GM19455 (cell line): Measurements from ENCODE around the gene RNF150.
"Not testable (repeated sequence)": the region's sequence is repeated elsewhere in the genome, so short reads cannot be mapped to it uniquely, and the experiment has no call there.

Experiments used
- ATAC-seq: cut with Tn5 transposase; IDR thresholded peaks from one replicate; pipeline ENCODE4 v1.9.1; 2021; ENCODE audit not compliant: unreplicated experiment

RNF150 gene

DNA sequence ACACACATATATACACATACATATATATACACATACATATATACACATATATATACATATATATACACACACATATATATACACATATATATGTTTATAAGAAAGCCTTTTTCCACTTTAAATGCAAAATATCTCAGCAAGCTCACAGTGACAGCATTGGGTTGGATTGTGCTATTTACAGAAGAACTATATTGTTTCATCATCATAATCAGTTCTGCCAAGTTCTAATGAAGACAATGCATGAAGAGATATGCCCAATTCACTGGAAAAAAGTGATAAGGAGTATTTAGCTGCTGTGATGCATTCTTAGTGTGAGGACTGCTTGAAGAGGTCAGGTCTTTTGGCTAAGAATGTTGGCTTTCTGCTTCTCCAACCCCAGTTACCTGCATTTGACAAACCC lies 54.4 kb downstream of the RNF150 start:
- ATAC-seq: no peak

- ATAC-seq: no peak
Measured at GRCh38 chr4:141077611-141078225, 55.6 kb downstream of the RNF150 start.

- ATAC-seq: no peak
Measured at GRCh38 chr4:141075553-141075952, 57.7 kb downstream of the RNF150 start.

GRCh38 chr4:141074098-141074878 lies 59.0 kb downstream of the RNF150 start:
- ATAC-seq: no peak

DNA sequence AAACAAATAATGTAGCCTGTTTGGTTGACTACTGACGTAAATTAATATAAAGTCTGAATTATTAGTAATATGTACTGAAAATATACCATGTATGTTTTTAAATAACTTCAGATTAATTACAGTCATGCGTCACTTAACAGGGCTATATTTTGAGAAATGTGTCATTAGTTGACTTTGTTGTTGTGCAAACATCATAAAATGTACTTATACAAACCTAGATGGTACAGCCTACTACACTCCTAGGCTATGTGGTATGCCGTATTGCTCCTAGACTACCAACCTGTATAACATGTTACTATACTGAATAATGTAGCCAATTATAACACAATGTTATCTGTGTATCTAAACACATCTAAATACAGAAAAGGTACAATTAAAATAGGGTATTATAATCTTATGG lies 66.6 kb downstream of the RNF150 start:
- ATAC-seq: no peak

GRCh38 chr4:141065872-141066271 lies 67.4 kb downstream of the RNF150 start:
- no peak for ATAC-seq

DNA sequence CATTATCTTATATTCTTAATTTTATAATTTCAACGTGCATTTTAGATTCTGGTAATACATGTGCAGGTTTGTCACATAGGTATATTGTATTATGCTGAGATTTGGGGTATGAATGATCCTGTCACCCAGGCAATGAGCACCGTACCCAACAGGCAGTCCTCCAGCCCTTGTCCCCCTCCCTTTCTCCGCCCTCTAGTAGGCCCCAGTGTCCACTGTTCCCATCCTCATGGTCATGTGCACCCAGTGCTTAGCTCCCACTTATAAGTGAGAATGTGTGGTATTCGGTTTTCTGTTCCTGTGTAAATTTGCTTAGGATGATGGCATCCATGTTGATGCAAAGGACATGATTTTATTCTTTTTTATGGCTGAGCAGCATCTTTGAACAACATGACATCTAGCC lies 70.6 kb downstream of the RNF150 start:
- ATAC-seq: no peak

GRCh38 chr4:141058591-141059512 lies 74.4 kb downstream of the RNF150 start:
- no peak for ATAC-seq

DNA sequence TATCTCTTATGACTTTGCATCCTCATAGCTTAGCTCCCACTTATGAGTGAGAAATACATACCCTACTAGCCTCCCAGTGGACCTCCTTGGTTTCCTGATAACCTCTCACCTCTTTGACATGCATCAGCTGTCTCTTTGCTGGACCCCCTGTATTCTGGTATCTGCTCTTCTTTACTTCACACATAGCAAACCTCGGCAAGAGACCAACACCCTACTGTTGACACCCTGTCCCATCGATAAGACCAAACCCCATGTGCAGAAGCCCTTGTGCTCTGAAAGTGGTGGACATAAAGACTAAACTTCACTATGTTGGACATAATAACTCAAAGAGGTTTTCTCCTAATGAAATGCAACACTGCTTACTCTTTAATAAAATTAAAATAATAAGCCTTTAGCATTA lies 75.7 kb downstream of the RNF150 start:
- no peak for ATAC-seq

GRCh38 chr4:141056473-141056872 lies 76.8 kb downstream of the RNF150 start:
- no peak for ATAC-seq

- ATAC-seq: no peak
Measured at GRCh38 chr4:141054446-141054845, 78.8 kb downstream of the RNF150 start.

DNA sequence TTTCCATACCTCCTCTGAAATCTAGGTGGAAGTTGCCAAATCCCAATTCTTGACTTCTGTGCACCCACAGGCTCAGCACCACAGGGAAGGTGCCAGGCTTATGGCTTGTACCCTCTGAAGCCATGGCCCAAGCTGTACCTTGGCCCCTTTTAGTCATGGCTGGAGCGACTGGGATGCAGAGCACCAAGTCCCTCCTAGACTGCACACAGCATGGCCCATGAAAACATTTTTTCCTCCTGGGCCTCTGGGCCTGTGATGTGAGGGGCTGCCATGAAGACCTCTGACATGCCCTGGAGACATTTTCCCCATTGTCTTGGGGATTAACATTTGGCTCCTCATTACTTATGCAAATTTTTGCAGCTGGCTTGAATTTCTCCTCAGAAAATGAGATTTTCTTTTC lies 82.3 kb downstream of the RNF150 start:
- ATAC-seq: not testable (repeated sequence)

GRCh38 chr4:141047228-141047884 lies 85.9 kb downstream of the RNF150 start:
- ATAC-seq: no peak

DNA sequence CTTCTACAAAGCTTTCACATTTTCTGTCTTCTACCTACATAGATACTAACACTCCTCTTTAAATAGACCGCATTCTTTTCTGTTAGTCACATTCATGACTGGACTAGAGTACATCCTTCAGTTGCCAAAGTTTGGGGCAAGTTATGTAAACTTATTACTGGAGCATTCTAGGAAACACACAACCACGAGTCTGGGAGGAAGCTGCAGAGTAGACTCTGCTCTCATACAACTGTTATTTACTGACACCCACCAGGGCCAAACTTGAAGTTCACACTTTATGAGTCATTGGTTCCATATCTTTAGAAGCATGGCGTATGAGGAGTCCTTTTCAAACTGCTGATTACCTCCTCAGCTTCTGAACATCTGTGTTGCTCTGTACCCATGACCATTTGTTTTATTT lies 87.0 kb downstream of the RNF150 start:
- ATAC-seq: no peak

GRCh38 chr4:141045848-141046247 lies 87.4 kb downstream of the RNF150 start:
- no peak for ATAC-seq

DNA sequence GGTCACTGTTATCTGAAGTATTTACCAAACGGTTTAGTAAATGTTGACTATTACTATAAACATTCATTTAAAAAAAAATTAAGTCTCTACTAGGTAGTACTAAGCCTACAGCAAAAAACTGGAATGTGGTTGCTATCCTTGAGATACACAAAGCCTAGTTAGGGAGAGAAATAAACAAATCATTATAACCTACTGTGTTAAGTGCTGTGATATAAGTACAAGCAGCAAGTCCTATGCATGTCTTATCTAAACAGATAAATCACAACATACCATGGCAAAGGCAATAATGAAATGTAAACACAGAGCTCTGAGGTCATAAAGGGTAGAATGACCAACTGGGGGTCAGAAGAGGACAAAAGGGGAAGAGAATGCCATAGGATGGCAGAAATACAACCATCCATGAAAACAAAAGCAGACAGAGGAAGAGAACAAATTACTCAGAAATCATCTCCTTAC lies 92.2 kb downstream of the RNF150 start:
- no peak for ATAC-seq

DNA sequence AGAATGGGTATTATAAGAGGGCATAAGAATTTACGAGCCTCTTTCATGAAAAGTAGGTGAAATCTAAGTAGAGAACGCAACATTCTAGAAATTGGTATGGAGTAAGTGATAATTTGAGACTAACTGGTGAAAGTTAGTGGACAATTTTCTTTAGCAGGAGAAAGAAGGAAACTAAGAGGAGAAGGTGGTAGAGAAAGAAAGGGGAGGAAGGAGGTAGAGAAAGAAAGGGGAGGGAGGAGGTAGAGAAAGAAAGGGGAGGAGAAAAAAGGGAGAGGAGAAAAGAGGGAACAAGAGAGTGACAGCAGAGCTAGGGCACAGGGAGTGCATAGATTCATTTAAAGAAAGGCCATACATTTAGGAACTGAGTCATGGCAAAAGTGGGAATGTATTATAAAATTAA lies 94.1 kb downstream of the RNF150 start:
- ATAC-seq: no peak

DNA sequence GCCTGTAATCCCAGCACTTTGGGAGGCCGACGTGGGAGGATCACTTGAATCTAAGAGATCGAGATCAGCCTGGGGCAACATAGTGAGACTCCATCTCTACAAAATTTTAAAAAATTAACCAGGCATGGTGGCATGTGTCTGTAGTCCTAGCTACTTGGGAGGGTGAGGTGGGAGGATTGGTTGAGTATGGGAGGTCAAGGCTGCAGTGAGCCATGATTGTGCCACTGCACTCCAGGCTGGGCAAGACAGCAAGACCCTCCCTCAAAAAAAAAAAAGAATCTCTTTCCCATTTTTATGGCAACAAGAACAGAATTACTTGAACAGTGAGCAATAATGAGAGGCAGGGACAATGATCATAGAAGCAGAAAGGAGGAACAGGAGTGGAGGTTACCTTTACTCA lies 94.8 kb downstream of the RNF150 start:
- ATAC-seq: no peak

DNA sequence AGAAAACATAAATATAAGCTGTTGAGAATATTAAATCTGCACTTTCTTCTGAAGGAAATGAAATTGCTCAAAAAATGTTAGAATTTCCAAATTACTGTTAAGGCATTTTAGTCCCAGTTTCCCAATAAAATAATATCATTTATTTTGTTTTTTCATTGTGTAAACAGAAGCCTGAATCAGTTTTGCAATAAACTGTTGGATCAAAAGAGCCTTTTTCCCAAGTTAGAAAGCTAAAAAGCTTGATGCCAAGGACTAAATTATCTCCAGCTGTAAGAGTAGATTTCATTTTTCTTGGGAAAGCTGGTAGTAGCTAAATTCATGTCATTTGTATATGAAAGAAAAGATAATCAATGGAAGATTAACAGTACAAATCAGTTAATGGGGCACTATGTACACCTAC lies 95.8 kb downstream of the RNF150 start:
- ATAC-seq: no peak

GRCh38 chr4:141036786-141037185 lies 96.5 kb downstream of the RNF150 start:
- ATAC-seq: no peak

DNA sequence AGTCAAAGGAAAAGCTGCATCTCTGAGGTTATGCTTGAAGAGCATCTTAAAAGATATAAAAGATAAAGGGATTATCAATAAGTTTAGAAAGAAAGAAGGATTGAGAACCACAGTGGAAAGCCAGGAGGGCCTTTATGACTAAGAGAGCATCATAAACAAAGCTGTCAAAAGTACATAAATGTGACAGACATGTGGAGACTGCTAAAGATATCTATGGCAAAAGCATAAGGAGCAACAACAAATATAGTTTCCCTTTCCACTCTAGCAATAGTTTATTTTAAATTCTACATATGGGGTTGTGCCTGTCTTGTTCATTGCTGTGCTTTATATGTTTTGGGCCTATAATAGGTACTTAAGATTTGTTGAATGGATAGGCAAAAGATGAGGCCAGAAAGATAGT lies 97.3 kb downstream of the RNF150 start:
- no peak for ATAC-seq
